Panc1 (cell line): Measurements from ENCODE around the gene CFAP251. TPM values are rescaled to one million over a fixed set of nuclear protein-coding genes. Genes with fewer than 3 reads are reported as not detected.

Experiments used
- ATAC-seq: fragments of 200-7000 bp; cut with Tn5 transposase; 2 replicates; pipeline ENCODE4 v1.9.1; 2020; ENCODE audit warnings: mild to moderate bottlenecking, moderate library complexity
- BruUV-seq: library from RNA; stranded (reverse); fragments of 400-500 nt; replicated peaks from 2 replicates; lab custom pipeline; 2021; lab: Mats Ljungman, UMichigan
- CTCF ChIA-PET: fragments of 300-600 bp; sonication (Branson Sonifier 250); formaldehyde crosslinking; loops from one replicate; lab custom pipeline; 2022; ENCODE audit warnings: antibody characterized with exemption; lab: Charles Lee
- POLR2A ChIA-PET: fragments of 300-600 bp; sonication (Branson Sonifier 250); formaldehyde crosslinking; loops from one replicate; lab custom pipeline; 2022; ENCODE audit warnings: antibody characterized with exemption; lab: Charles Lee
- DNase-seq: peaks from one replicate; pipeline ENCODE4 v3.0.0-alpha.2; 2010; ENCODE audit warnings: low read depth, low spot score
- H3K27ac ChIP-seq: 2 replicates; pipeline ENCODE4 v1.5.1; 2011; ENCODE audit warnings: mild to moderate bottlenecking, low read length, inconsistent platforms
- H3K27me3 ChIP-seq: fragments of 200-500 bp; sonication (Bioruptor generic); 2 replicates; pipeline ENCODE4 v1.6.0; 2014; ENCODE audit warnings: low read length, inconsistent platforms; ENCODE audit not compliant: control insufficient read depth, insufficient read depth
- H3K36me3 ChIP-seq: fragments of 200-500 bp; sonication (Bioruptor generic); 2 replicates; pipeline ENCODE4 v1.5.1; 2014; ENCODE audit warnings: inconsistent platforms, mild to moderate bottlenecking, low read length, moderate library complexity; ENCODE audit not compliant: control insufficient read depth, insufficient read depth
- H3K4me1 ChIP-seq: 2 replicates; pipeline ENCODE4 v1.5.1; 2011; ENCODE audit warnings: inconsistent platforms, mild to moderate bottlenecking, low read length, moderate library complexity; ENCODE audit not compliant: control insufficient read depth, insufficient read depth
- H3K4me3 ChIP-seq, 2 experiments: 2 replicates each; pipeline ENCODE4 v1.5.1; 2011 to 2012; ENCODE audit warnings: low read depth in 2 of 2, low read length in 2 of 2, mild to moderate bottlenecking in 2 of 2, inconsistent platforms in 1 of 2, moderate library complexity in 1 of 2
- H3K9me3 ChIP-seq: fragments of 200-500 bp; sonication (Bioruptor generic); 2 replicates; pipeline ENCODE4 v1.5.1; 2014; ENCODE audit warnings: low read depth, mild to moderate bottlenecking, inconsistent platforms, low read length, moderate library complexity; ENCODE audit not compliant: control insufficient read depth, insufficient read depth
- CTCF ChIP-seq: fragments of 450-650 bp; IDR thresholded peaks from 2 replicates; pipeline ENCODE4 v1.5.1; 2017; ENCODE audit warnings: mild to moderate bottlenecking
- POLR2AphosphoS5 ChIP-seq: IDR thresholded peaks from 2 replicates; pipeline ENCODE4 v1.6.1; 2012; ENCODE audit warnings: mild to moderate bottlenecking, low read depth, low read length, moderate library complexity
- REST ChIP-seq, 2 experiments: IDR thresholded peaks; 2 replicates each; pipeline ENCODE4 v1.6.1; 2011 to 2012; ENCODE audit warnings: low read depth in 2 of 2, control low read depth in 1 of 2, low read length in 1 of 2, mild to moderate bottlenecking in 1 of 2, moderate library complexity in 1 of 2; ENCODE audit not compliant: insufficient read depth in 1 of 2
- SIN3A ChIP-seq: IDR thresholded peaks from 2 replicates; pipeline ENCODE4 v1.6.1; 2012; ENCODE audit warnings: low read depth, mild to moderate bottlenecking, low read length, moderate library complexity, borderline replicate concordance; ENCODE audit not compliant: insufficient read depth
- TCF7L2 ChIP-seq: IDR thresholded peaks from 2 replicates; pipeline ENCODE4 v1.6.1; 2011; ENCODE audit warnings: mild to moderate bottlenecking, low read depth, low read length, inconsistent platforms
- in situ Hi-C: cut with HindIII; loops from 2 replicates; pipeline ENCODE4 v1.10.0; 2016; ENCODE audit warnings: low sequenced_read_pairs, low pct_unique_long_range_greater_than_20kb
- intact Hi-C: fragments of 100-400 bp; cut with micrococcal nuclease; formaldehyde crosslinking; loops from one replicate; pipeline ENCODE4 v1.10.0; 2022; ENCODE audit not compliant: unreplicated experiment
- total RNA-seq: library from RNA; stranded (reverse); gene quantifications from one replicate; pipeline ENCODE4 v1.2.1, GENCODE V29; 2021; ENCODE audit not compliant: unreplicated experiment

The CFAP251 gene
- total RNA-seq, 1 experiment from 2014 or later = 4.2 TPM

- peaks cover 31% of the 10 kb centered on the region for H3K4me1 ChIP-seq
- ChIA-PET CTCF (interaction anchor here (0.7 to 0.8 kb wide), 2 partner anchors 17 to 108 kb away, joined by 5 read pairs; partner anchors contain the start of gene CFAP251), POLR2A (interaction anchor here (0.6 kb wide), 1 partner anchor 125 kb away, joined by 13 read pairs; no protein-coding TSS in a partner anchor)
- no peak overlapping the region for H3K4me3 ChIP-seq
- in situ Hi-C loops (no loop called here), intact Hi-C loops (no loop called here)
- no peak for ATAC-seq
- TF ChIP-seq TCF7L2 (no peak), POLR2AphosphoS5 (no peak), CTCF (no peak), SIN3A (no peak), REST (IDR thresholded peaks at IDR 0.05; ENCODE audit: insufficient read depth in 1 of 2, low read depth in 2 of 2, low read length in 1 of 2) (no peak)
- no TSS peak for BruUV-seq
- H3K27ac ChIP-seq = peak overlapping the region; percentile 41; the same call in 1 of the 2 replicates
- no peak for DNase-seq
- H3K27me3 ChIP-seq = no peaks in the 10 kb centered on the region
- H3K9me3 ChIP-seq = no peaks in the 10 kb centered on the region
- H3K36me3 ChIP-seq = no peaks in the 10 kb centered on the region; the same call in 1 of the 2 replicates
Measured at GRCh38 chr12:122026706-122027333, 108.4 kb downstream of the CFAP251 start.

- Histone ChIP-seq H3K27ac (no peak overlapping the region), H3K4me3 (no peak overlapping the region), H3K4me1 (peaks cover 31% of the 10 kb centered on the region), H3K36me3 (no peaks in the 10 kb centered on the region), H3K27me3 (no peaks in the 10 kb centered on the region), H3K9me3 (no peaks in the 10 kb centered on the region)
- POLR2A ChIA-PET = interaction anchor here (0.5 to 0.7 kb wide), 2 partner anchors 20 to 135 kb away, joined by 3 to 5 read pairs; no protein-coding TSS in a partner anchor
- TF ChIP-seq POLR2AphosphoS5 (no peak), TCF7L2 (no peak), SIN3A (no peak), CTCF (no peak), REST (IDR thresholded peaks at IDR 0.05; ENCODE audit: insufficient read depth in 1 of 2, low read depth in 2 of 2, low read length in 1 of 2) (no peak)
- intact Hi-C loops = no loop called here
- CTCF ChIA-PET = interaction anchor here (0.7 kb wide), 2 partner anchors 19 to 106 kb away, joined by 6 to 7 read pairs; no protein-coding TSS in a partner anchor
- ATAC-seq (no peak), DNase-seq (no peak)
- in situ Hi-C loops = no loop called here
- BruUV-seq = no TSS peak
Measured at GRCh38 chr12:122028165-122028904, 109.9 kb downstream of the CFAP251 start.
